ENCODE data around the gene RNF166.

DNA sequence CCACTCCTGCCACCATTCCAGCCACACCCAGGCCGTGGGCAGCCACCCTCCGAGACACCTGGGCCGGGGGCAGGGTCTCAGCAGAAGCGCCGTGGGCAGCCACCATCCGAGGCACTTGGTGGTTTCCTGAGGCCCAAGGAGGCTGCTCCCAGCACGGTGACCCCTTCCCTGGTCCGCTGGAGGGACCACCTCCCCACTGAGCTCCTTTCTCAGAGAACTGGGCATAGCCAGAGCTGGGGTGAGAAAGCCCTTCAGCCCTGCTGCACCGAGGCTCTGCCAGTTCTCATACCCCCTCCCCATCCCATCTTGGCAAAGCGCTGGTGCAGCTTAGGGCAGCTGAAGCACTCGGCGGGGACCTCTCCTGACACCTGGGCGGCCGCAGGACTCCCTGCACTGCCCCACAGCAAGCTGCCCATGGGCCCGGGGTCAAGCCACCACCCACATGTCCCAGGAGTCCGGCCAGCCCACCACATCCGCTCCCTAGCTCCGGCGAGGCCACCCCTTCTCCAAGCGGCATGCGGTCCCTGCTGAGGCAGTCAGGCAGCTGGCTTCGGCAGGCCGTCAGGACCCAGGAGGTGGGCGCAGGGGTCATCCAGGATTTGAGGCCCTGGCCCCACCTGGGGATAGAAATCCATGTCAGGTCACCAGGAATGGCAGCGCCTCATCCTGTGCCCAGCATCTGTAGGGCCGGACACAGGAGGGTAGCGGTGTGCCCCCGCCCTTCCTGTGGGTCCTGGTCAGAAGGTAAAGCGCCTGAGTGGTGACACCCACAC is 54.0 kb downstream of the RNF166 start:
- TF ChIP-seq, protein P1, sequence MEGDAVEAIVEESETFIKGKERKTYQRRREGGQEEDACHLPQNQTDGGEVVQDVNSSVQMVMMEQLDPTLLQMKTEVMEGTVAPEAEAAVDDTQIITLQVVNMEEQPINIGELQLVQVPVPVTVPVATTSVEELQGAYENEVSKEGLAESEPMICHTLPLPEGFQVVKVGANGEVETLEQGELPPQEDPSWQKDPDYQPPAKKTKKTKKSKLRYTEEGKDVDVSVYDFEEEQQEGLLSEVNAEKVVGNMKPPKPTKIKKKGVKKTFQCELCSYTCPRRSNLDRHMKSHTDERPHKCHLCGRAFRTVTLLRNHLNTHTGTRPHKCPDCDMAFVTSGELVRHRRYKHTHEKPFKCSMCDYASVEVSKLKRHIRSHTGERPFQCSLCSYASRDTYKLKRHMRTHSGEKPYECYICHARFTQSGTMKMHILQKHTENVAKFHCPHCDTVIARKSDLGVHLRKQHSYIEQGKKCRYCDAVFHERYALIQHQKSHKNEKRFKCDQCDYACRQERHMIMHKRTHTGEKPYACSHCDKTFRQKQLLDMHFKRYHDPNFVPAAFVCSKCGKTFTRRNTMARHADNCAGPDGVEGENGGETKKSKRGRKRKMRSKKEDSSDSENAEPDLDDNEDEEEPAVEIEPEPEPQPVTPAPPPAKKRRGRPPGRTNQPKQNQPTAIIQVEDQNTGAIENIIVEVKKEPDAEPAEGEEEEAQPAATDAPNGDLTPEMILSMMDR (IDR thresholded peaks at IDR 0.05; ENCODE audit: extremely low read depth in 1 of 2, insufficient read depth in 1 of 2, low read depth in 1 of 2, low read length in 2 of 2) = no peak
- TF ChIP-seq, protein P2, sequence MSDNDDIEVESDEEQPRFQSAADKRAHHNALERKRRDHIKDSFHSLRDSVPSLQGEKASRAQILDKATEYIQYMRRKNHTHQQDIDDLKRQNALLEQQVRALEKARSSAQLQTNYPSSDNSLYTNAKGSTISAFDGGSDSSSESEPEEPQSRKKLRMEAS (IDR thresholded peaks at IDR 0.05; ENCODE audit: insufficient read depth, insufficient read length) = no peak
- TF ChIP-seq POLR2A (IDR thresholded peaks at IDR 0.05; ENCODE audit: low read depth, low read length) = no peak
- TF ChIP-seq EZH2 (IDR thresholded peaks at IDR 0.05; ENCODE audit: borderline replicate concordance, low read depth, low read length, severe bottlenecking) = no peak

All from endothelial cell of umbilical vein (primary cell).